HG03045 (cell line): ENCODE data around the gene CHKB.
"Not testable (repeated sequence)": the region's sequence is repeated elsewhere in the genome, so short reads cannot be mapped to it uniquely, and the experiment has no call there.

Experiments used
- ATAC-seq: cut with Tn5 transposase; IDR thresholded peaks from one replicate; pipeline ENCODE4 v1.9.1; 2021; ENCODE audit warnings: mild to moderate bottlenecking, moderate library complexity; ENCODE audit not compliant: unreplicated experiment

The CHKB gene

DNA sequence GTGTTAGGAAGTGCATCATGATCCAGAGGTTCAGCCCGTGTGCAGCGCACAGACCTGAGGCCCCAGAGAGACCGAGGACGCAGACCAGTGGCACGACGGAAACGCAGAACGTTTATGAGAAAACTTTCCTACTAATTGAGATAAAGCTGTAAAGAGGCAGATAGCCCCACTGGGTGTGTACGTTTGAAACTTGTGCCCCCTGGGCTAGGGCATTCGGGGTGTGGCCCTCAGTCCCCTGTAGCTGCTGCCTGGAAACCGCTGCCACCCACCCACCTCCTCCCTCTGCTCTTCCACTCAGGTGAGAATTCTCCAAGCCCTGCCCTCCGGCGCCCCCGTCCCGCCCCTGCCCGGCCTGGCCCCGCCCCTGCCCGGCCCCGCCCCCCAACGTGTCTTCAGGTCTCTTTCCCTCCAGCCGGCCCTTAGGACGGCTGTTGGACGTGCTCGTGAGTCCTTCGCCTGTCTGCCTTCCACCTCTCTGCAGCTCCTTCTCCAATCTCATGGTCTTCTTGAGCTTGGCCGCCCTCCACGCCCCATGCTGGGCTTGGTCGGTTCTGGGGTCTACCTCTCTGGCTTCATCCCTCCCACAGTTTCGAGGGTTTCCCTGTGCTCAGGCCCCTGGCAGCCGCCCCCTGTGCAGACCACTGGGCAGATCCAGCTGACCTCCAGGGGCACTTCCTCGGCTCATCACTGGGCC is 30.0 kb upstream of the CHKB start:
- no peak for ATAC-seq

DNA sequence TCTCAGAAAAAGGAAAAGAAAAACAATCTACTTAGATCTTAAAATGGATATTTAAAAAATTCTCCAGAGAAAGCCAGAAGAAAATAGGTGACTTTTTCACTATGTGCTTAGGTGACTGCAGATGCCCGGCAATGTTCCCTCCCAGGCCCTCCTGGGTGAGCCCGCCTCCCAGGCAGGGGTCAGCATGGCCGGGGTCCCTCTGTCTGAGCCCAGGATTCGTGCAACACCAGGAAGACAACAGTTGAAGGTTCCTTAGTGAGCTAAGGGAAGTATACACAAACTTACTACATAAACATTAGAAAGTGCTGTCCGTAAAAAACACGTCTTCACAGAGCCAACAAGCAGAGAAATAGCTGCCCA is 29.5 kb upstream of the CHKB start:
- no peak for ATAC-seq

- no peak for ATAC-seq
These were observed 28.9 kb upstream of the CHKB start for GRCh38 chr22:50611341-50612060.

GRCh38 chr22:50610581-50610980 is 27.9 kb upstream of the CHKB start:
- ATAC-seq: no peak

- no peak for ATAC-seq
These were observed 27.4 kb upstream of the CHKB start for GRCh38 chr22:50610041-50610451.

DNA sequence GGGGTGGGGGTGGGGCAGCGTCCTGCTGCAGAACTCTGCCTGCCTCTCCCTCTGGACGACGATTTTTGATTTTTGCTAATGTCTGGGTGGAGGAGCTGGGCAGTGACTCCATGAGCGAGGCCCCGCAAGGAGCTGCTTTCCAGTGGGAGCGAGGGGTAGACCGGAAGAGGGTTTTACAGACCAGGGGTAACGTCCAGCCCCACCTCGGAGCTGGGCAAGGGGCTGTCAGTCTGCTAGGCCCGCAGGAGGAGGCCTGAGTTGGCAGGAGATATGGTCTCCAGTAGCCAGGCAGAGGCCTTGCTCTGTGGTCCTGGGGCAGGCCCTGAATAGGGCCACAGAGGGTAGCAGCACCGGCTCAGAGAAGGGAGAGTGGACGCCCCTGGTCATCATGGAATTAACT is 26.9 kb upstream of the CHKB start:
- no peak for ATAC-seq

- no peak for ATAC-seq
These were observed 26.3 kb upstream of the CHKB start for GRCh38 chr22:50608996-50609395.

DNA sequence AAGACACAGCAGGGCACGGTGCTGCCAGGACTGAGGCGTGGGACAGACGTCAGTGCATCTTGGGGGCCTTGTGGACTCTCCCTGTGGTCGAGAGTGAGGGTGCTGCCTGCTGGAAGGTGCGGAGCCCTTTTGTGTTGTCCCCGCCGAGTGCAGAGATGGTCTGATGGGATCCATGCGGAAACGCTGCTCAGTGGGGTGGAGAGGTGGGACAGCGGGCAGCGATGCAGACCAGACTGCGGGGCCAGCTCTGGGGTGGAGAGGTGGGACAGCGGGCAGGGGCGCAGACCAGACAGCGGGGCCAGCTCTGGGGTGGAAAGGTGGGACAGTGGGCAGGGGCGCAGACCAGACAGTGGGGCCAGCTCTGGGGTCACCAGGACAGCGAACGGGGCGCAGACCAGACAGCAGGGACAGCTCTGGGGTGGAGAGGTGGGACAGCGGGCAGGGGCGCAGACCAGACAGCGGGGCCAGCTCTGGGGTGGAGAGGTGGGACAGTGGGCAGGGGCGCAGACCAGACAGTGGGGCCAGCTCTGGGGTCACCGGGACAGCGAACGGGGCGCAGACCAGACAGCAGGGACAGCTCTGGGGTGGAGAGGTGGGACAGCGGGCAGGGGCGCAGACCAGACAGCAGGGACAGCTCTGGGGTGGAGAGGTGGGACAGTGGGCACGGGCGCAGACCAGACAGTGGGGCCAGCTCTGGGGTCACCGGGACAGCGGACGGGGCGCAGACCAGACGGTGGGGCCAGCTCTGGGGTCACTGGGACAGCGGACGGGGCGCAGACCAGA is 25.6 kb upstream of the CHKB start:
- not testable (repeated sequence) for ATAC-seq

GRCh38 chr22:50607659-50608020 is 25.0 kb upstream of the CHKB start:
- no peak for ATAC-seq

DNA sequence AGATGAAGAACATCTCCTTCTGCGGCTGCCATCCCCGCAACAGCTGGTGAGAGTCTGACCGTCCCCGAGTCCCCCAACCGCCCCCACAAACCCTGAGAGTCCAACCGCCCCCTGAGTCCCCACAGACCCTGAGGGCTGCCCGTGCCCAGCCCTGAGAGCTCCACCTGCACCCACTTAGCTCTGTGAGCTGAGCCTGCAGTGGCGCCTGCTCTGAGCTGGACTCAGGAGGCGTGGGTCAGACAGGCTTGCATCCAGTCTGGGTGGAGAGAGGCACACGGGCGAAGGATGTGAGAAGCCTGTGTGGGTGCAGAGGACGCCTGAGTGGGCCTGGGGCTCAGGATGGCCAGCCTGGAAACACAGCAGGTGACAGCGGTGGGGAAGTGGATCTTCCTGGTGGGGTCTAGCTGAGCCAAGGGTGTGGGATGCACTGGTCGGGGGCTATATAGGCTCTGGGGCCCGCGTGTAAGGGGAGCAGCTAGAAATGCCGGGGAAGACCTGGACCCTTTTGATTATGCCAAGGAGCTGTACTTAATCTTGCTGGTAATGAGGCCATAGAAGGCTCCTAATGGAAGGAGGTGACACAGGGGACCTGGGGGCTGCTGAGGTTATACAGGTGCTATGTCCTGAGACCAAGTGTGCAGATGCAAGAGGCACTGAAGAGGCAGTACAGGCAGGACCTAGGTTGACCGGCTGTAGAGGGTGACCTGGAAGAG is 24.5 kb upstream of the CHKB start:
- ATAC-seq: no peak

GRCh38 chr22:50606165-50606945 is 23.7 kb upstream of the CHKB start:
- ATAC-seq: no peak

- ATAC-seq: no peak
These were observed 23.0 kb upstream of the CHKB start for GRCh38 chr22:50605613-50606074.

- no peak for ATAC-seq
These were observed 22.5 kb upstream of the CHKB start for GRCh38 chr22:50605002-50605612.

DNA sequence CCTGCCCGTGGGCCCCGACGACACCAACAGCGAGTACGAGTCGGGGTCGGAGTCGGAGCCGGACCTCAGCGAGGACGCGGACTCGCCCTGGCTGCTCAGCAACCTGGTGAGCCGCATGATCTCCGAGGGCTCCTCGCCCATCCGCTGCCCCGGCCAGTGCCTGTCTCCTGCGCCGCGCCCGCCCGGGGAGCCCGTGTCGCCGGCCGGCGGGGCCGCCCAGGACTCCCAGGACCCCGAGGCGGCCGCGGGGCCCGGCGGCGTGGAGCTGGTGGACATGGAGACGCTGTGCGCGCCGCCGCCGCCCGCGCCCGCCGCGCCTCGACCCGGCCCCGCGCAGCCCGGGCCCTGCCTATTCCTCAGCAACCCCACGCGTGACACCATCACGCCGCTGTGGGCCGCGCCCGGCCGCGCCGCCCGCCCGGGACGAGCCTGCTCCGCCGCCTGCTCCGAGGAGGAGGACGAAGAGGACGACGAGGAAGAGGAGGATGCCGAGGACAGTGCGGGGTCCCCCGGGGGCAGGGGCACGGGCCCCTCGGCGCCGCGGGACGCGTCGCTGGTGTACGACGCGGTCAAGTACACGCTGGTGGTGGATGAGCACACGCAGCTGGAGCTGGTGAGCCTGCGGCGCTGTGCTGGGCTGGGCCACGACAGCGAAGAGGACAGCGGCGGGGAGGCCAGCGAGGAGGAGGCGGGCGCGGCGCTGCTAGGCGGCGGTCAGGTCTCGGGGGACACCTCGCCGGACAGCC is 21.8 kb upstream of the CHKB start:
- ATAC-seq: no peak

DNA sequence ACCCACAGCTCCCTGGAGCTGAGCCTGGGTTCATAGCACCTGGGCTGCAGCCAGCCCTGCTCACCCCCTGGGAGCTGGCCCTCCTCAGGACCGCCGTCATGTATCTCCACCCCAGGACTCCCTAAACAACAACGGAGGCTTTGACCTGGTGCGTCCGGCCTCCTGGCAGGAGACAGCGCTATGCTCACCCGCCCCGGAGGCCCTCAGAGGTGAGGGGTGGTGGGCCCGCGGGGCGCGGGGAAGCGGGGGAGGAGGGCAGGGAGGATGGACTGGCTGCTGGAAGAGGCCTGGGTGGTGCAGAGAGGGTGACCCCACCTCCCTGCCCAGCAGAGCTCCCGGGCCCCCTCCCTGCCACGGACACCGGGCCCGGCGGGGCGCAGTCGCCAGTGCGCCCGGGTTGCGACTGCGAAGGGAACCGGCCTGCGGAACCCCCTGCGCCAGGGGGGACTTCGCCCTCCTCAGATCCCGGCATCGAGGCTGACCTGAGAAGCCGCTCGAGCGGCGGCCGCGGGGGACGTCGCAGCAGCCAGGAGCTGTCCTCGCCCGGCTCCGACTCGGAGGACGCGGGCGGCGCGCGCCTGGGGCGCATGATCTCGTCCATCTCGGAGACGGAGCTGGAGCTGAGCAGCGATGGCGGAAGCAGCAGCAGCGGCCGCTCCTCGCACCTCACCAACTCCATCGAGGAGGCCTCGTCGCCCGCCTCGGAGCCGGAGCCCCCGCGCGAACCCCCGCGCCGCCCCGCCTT is 21.0 kb upstream of the CHKB start:
- ATAC-seq: no peak

DNA sequence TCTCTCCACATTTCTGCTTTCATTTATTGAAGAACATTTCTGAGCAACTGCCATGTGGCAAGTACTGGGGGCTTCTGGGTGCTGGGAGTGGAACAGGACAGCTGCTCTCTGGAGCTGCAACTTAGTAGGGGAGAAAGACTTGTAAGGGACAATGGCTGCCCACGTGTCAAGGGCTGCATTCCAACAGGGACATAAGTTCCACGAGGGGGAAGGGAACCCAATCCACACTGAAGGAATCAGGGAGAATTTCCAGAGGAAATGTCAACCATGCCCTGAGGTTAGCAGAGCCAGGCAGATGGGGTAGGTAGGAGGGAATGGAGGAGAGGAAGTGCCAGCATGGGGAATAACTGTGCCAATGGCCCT is 19.7 kb upstream of the CHKB start:
- ATAC-seq: no peak

DNA sequence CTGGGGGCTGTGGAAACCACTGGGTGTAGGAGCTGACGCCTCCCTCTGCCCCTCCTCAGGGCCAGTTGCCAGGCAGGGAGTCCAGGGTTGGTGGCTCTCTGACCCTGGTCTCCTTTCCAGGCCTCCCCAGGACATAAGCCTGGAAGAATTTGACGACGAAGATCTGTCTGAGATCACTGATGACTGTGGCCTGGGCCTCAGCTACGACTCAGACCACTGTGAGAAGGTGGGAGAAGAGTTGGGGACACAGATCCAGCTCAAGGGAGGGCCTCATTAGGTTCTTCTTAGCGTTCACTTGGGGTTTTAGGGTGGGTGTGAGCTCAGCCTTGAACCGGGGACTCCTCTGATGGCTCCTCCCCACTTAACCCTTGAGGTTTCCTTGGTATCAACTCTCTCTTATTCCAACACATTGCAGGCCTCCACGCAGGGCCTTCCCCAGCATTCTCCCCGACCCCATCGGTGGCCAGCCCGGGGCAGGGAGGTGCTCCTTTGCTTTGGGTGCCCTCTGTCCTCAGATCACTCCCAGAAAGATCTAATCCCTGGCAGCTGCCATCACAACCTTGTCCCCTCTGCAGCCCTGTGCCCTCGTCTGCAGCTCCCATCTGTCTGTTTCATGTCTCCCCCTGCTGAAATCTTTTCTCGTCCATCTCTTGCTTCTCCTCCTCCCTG is 19.2 kb upstream of the CHKB start:
- no peak for ATAC-seq

- ATAC-seq: no peak
These were observed 18.5 kb upstream of the CHKB start for GRCh38 chr22:50600967-50601668.
